GM12875 (cell line): Measurements from ENCODE around the gene MYLK.

Source experiments
- H3K4me3 ChIP-seq: one replicate; pipeline ENCODE4 v1.5.1; 2011; ENCODE audit warnings: low read depth, low read length, control low read depth
- CTCF ChIP-seq: IDR thresholded peaks from 2 replicates; pipeline ENCODE4 v1.5.1; 2011; ENCODE audit warnings: low read depth, mild to moderate bottlenecking, control low read depth, inconsistent platforms, low read length, moderate library complexity, borderline replicate concordance; ENCODE audit not compliant: insufficient read depth

MYLK gene

GRCh38 chr3:123783050-123783689, 101.0 kb downstream of the MYLK start:
- no peak overlapping the region for H3K4me3 ChIP-seq
- TF ChIP-seq CTCF: no peak

DNA sequence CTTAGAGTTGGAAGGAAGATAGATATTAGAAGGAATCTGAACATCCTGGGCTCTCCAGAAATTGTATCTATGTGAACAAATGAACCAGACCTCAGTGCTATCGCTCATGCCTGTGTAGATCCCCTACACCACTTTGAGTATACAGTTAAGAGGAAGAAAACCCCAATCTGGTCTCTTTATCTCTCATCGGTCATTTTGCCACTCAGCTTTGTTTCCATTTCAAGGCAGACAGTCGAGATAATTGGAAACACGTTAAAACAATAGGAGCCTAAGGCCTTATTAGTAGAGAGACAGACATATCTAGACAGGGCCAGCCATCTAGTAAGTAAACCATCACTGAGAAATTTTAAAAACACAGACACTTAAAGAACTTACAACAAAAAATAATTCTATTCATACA, 101.6 kb downstream of the MYLK start:
- TF ChIP-seq CTCF: no peak
- H3K4me3 ChIP-seq: no peak overlapping the region

DNA sequence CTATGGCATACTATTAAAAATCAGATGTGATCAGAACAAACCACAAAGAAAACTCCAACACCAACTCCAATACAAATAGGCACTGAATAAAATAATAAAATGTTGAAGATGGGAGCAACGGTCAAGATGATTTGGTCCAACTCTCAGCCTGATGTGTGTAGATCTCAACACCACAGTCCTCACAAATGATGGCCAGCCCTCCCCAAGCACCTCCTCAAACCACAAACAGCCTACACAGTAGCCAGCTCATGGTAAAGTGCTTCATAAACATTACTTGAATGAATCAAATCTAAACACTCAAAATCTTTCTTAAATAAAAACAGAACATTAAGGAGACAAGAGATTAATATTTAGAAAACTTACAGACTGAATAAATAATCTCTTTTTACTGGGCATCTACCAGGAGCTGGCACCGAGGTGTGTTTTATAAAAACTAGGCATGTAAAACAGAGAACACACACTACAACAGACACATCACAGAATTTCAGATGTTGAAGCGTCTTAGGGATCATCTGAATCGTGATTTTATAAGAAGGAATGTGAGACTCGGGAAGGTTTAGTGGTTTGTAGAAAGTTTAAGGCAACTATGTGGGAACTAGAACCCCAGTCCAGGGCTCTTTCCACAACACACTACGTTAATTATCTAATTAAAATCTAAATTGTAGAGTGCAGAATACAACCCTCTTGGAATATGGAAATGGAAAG, 102.4 kb downstream of the MYLK start:
- no peak for TF ChIP-seq CTCF
- no peak overlapping the region for H3K4me3 ChIP-seq

DNA sequence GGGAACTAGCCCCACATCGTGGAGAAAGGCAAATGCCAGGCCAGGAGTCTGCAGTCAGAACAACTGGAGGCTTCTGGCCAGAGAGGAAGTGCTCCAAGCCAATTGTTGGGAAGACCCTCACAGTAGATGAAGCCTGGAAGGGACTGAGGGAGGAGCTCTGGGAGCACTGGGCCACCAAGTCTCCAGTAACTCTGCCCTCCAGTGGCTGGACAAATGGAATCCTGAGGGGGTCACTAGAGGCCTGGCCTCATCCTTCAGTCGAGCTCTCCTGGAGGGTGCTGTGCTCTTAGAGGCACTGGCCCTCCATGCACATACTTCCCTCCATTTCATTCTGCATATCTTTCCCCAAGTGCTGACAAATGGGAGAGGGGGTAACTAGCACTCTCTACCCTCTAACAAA, 103.0 kb downstream of the MYLK start:
- H3K4me3 ChIP-seq: no peak overlapping the region
- no peak for TF ChIP-seq CTCF

- no peak for TF ChIP-seq CTCF
- no peak overlapping the region for H3K4me3 ChIP-seq
Observed at GRCh38 chr3:123780656-123781055, 103.5 kb downstream of the MYLK start.

DNA sequence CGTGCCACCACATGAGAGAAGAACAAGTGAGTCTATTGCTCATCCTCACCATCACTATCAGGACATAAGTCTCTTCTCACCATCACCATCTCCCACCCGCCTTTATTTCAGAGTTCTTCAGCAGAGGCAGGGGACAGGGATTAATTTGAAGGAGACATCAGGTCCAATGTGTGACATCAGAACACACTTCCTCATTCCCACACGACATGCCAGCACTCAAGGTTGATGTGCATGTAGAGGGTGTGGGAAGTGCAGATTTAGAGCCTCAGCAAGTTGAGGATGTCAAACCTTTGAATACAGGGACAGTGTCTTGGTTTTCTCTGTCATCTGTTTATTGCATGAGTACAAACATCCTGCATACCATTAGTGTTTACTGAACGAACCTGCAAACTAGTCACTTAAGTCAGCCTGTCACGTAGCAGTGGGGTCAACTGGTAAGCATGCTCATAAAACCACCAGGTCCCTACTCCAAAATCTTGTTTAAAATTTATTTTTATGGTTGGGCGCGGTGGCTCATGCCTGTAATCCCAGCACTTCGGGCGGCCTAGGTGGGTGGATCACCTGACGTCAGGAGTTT, 104.4 kb downstream of the MYLK start:
- TF ChIP-seq CTCF: no peak
- H3K4me3 ChIP-seq: no peak overlapping the region
